IPS-20b (cell line): ENCODE results near the gene NAP1L4.
"Not testable (repeated sequence)": the region's sequence is repeated elsewhere in the genome, so short reads cannot be mapped to it uniquely, and the experiment has no call there.

Experiments used
- H3K27ac ChIP-seq: one replicate; pipeline ENCODE4 v1.5.1; 2013; ENCODE audit warnings: low read length
- H3K27me3 ChIP-seq: 2 replicates; pipeline ENCODE4 v1.6.1; 2013; ENCODE audit warnings: mild to moderate bottlenecking, low read length, inconsistent platforms; ENCODE audit not compliant: insufficient read depth
- H3K36me3 ChIP-seq: 2 replicates; pipeline ENCODE4 v1.6.1; 2013; ENCODE audit warnings: low read depth, mild to moderate bottlenecking, inconsistent platforms, low read length, moderate library complexity; ENCODE audit not compliant: insufficient read depth
- H3K4me1 ChIP-seq: 2 replicates; pipeline ENCODE4 v1.6.1; 2013; ENCODE audit warnings: mild to moderate bottlenecking, control low read depth, inconsistent platforms, low read length, moderate library complexity; ENCODE audit not compliant: insufficient read depth
- H3K4me3 ChIP-seq: 2 replicates; pipeline ENCODE4 v1.5.1; 2013; ENCODE audit warnings: mild to moderate bottlenecking, low read length, inconsistent platforms
- H3K9ac ChIP-seq: 2 replicates; pipeline ENCODE4 v1.6.1; 2013; ENCODE audit warnings: low read depth, mild to moderate bottlenecking, inconsistent platforms, low read length, moderate library complexity
- H3K9me3 ChIP-seq: 2 replicates; pipeline ENCODE4 v1.6.1; 2013; ENCODE audit warnings: mild to moderate bottlenecking, low read depth, low read length, inconsistent platforms; ENCODE audit not compliant: insufficient read depth

Gene NAP1L4

GRCh38 chr11:2940147-2940920, 51.8 kb downstream of the NAP1L4 start:
- Histone ChIP-seq H3K4me3 (no peak overlapping the region), H3K4me1 (peaks cover 6% of the 10 kb centered on the region; the same call in 1 of the 2 replicates), H3K9me3 (peaks cover 33% of the 10 kb centered on the region), H3K27ac (no peak overlapping the region), H3K9ac (no peak overlapping the region), H3K36me3 (peaks cover 23% of the 10 kb centered on the region), H3K27me3 (no peaks in the 10 kb centered on the region)

GRCh38 chr11:2938458-2939418, 53.4 kb downstream of the NAP1L4 start:
- H3K27ac ChIP-seq, H3K9ac ChIP-seq, H3K4me1 ChIP-seq, H3K36me3 ChIP-seq, H3K4me3 ChIP-seq, H3K27me3 ChIP-seq: not testable (repeated sequence)
- peaks cover 33% of the 10 kb centered on the region for H3K9me3 ChIP-seq

DNA sequence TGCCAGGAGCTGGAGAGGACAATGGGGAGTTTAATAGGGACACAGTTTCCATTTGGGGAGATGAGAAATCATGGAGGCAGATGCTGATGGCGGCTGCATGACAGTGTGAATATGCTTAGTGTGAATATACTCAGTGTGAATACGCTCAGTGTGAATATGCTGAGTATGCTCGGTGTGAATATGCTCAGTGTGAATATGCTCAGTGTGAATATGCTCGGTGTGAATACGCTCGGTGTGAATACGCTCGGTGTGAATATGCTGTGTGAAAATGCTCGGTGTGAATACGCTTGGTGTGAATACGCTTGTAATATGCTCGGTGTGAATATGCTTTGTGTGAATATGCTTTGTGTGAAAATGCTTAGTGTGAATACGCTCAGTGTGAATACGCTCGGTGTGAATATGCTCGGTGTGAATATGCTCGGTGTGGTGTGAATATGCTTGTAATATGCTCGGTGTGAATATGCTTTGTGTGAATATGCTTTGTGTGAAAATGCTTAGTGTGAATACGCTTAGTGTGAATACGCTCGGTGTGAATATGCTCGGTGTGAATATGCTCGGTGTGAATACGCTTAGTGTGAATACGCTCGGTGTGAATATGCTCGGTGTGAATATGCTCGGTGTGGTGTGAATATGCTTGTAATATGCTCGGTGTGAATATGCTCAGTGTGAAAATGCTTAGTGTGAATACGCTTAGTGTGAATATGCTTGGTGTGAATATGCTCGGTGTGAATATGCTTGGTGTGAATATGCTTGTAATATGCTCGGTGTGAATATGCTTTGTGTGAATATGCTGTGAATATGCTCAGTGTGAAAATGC, 54.3 kb downstream of the NAP1L4 start:
- not testable (repeated sequence) for H3K27ac ChIP-seq, H3K4me1 ChIP-seq, H3K9ac ChIP-seq, H3K27me3 ChIP-seq, H3K36me3 ChIP-seq, H3K4me3 ChIP-seq
- peaks cover 33% of the 10 kb centered on the region for H3K9me3 ChIP-seq

DNA sequence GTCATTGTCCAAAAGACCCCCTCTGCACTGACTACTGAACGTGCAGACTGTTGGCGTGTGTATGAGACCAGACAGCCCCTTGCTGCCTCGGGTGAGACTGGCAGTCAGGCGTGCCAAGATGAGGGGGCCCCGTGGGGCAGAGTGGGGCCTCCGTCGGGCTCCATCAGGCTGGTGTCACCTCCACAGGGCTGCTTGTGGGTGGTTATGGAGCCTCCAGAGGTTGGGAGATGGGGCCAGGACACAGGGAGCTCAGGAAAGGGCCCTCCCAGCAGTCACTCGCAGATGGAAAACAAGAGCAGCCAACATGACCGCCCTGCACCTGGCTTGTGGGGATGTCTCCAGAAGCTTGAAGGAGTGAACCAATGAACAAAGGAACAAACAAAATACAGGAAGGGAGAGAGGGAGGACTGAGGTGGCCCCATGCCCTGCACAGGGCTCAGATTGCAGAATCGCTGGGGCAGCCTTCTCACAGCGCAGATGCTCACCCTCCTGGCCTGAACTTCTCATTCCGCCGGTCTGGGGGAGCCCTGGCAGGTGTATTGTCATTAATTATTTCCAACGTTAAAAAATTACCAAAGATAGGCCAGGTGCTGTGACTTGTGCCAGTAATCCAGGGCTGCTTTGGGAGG, 57.4 kb downstream of the NAP1L4 start:
- Histone ChIP-seq H3K9me3 (peaks cover 29% of the 10 kb centered on the region), H3K4me1 (0 out of 2 replicates have a peak, but pooled peaks cover 4% of the 10 kb centered on the region), H3K9ac (no peak overlapping the region), H3K36me3 (no peaks in the 10 kb centered on the region), H3K27me3 (peaks cover 22% of the 10 kb centered on the region), H3K27ac (no peak overlapping the region), H3K4me3 (no peak overlapping the region)

- Histone ChIP-seq H3K27me3 (peaks cover 29% of the 10 kb centered on the region), H3K27ac (no peak overlapping the region), H3K4me1 (0 out of 2 replicates have a peak, but pooled peaks cover 4% of the 10 kb centered on the region), H3K36me3 (no peaks in the 10 kb centered on the region), H3K4me3 (no peak overlapping the region), H3K9ac (no peak overlapping the region), H3K9me3 (peaks cover 23% of the 10 kb centered on the region)
These were observed 58.0 kb downstream of the NAP1L4 start for GRCh38 chr11:2934021-2934550.

DNA sequence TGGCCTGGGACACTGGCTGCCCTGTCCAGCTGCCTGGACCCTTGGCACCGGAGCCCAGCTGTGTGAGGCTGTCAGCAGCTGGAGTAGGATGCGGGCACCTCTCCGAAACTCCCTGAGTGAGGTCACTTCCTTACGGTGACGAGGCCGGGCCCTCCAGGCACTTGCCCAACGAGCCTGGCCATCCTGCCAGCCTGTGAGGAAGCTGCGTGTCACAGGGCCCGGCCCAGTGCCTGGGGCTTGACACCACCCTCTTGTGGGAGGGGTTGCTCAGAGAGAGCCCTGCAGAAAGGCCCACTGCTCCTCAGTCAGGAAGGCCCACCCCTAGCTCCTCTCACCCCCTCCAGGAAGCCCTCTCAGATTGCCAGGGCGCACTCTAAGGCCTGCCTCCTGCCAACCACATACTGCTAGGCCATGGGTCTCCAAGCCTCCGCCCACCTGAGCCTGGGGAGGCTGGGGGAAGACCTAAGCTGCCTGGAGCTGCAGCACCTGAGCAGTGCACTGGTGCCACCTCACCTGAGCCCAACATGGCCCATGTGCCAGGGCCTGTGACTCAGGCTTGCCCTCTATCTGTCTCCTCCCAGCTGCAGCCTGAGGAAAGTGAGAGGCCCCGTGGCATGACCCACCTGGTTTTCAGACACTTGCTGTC, 58.6 kb downstream of the NAP1L4 start:
- Histone ChIP-seq H3K27ac (no peak overlapping the region), H3K36me3 (no peaks in the 10 kb centered on the region), H3K9me3 (peaks cover 17% of the 10 kb centered on the region), H3K9ac (no peak overlapping the region), H3K27me3 (peaks cover 35% of the 10 kb centered on the region), H3K4me3 (no peak overlapping the region), H3K4me1 (0 out of 2 replicates have a peak, but pooled peaks cover 4% of the 10 kb centered on the region)

DNA sequence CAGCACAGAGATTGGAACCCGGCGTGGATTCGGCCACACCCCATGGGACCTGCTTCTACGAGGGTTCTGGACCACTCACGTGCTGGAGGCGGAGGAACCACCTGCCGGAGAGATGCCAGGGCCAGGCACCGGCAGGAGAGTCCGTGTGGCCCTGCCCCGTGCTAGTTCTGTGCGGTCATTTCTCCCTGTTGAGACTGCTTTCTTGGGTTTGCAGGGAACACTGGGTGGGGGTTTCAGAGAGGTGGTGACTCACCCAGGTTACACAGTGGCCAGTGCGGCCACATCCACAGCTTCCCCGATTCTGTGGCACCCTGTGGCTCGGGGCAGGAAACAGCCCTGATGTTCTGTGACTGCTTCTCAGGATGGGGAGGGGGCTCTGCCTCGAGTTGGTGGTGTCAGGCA, 59.3 kb downstream of the NAP1L4 start:
- Histone ChIP-seq H3K9me3 (peaks cover 11% of the 10 kb centered on the region), H3K4me1 (0 out of 2 replicates have a peak, but pooled peaks cover 4% of the 10 kb centered on the region), H3K27ac (no peak overlapping the region), H3K9ac (no peak overlapping the region), H3K27me3 (peaks cover 41% of the 10 kb centered on the region), H3K36me3 (no peaks in the 10 kb centered on the region), H3K4me3 (no peak overlapping the region)

- no peaks in the 10 kb centered on the region for H3K36me3 ChIP-seq
- no peak overlapping the region for H3K9ac ChIP-seq
- no peak overlapping the region for H3K27ac ChIP-seq
- H3K4me1 ChIP-seq, result 0 out of 2 replicates have a peak, but pooled peaks cover 4% of the 10 kb centered on the region
- H3K27me3 ChIP-seq, result peaks cover 49% of the 10 kb centered on the region
- H3K4me3 ChIP-seq, result no peak overlapping the region
- peaks cover 3% of the 10 kb centered on the region; the same call in 1 of the 2 replicates for H3K9me3 ChIP-seq
These were observed 60.1 kb downstream of the NAP1L4 start for GRCh38 chr11:2931771-2932738.

GRCh38 chr11:2931420-2931746, 60.7 kb downstream of the NAP1L4 start:
- H3K4me3 ChIP-seq, result no peak overlapping the region
- H3K27me3 ChIP-seq, result peaks cover 56% of the 10 kb centered on the region
- no peaks in the 10 kb centered on the region for H3K36me3 ChIP-seq
- no peak overlapping the region for H3K9ac ChIP-seq
- H3K27ac ChIP-seq, result no peak overlapping the region
- 0 out of 2 replicates have a peak, but pooled peaks cover 4% of the 10 kb centered on the region for H3K4me1 ChIP-seq
- no peaks in the 10 kb centered on the region for H3K9me3 ChIP-seq
